DMS114 treated with DMSO at 0.1 percent for 48 hours (cell line): ENCODE data around the gene CCL17.
"Not testable (repeated sequence)": the region's sequence is repeated elsewhere in the genome, so short reads cannot be mapped to it uniquely, and the experiment has no call there.

Experiments used
- DNase-seq: peaks from one replicate; lab custom pipeline; 2025; ENCODE audit not compliant: unreplicated experiment; lab: John Stamatoyannopoulos, UW

Gene CCL17

GRCh38 chr16:57395026-57395425 lies 9.5 kb upstream of the CCL17 start:
- DNase-seq, result no peak

- no peak for DNase-seq
These were observed 7.8 kb upstream of the CCL17 start for GRCh38 chr16:57396786-57397185.

GRCh38 chr16:57397493-57397892 lies 7.1 kb upstream of the CCL17 start:
- DNase-seq, result not testable (repeated sequence)

- no peak for DNase-seq
These were observed 2.5 kb upstream of the CCL17 start for GRCh38 chr16:57401943-57402640.

- DNase-seq, result no peak
These were observed 530 bp downstream of the CCL17 start for GRCh38 chr16:57405097-57405496.

GRCh38 chr16:57406881-57407280 lies 2.3 kb downstream of the CCL17 start:
- DNase-seq, result no peak

- no peak for DNase-seq
These were observed 3.2 kb downstream of the CCL17 start for GRCh38 chr16:57407521-57408353.

- DNase-seq, result no peak
These were observed 4.5 kb downstream of the CCL17 start for GRCh38 chr16:57409065-57409464.

- DNase-seq, result no peak
These were observed 5.5 kb downstream of the CCL17 start for GRCh38 chr16:57409870-57410587.

- no peak for DNase-seq
These were observed 6.9 kb downstream of the CCL17 start for GRCh38 chr16:57411362-57411976.

GRCh38 chr16:57412584-57412983 lies 8.0 kb downstream of the CCL17 start:
- DNase-seq, result no peak

GRCh38 chr16:57413301-57413730 lies 8.7 kb downstream of the CCL17 start:
- no peak for DNase-seq

GRCh38 chr16:57413733-57414132 lies 9.2 kb downstream of the CCL17 start:
- no peak for DNase-seq

- no peak for DNase-seq
These were observed 11.5 kb downstream of the CCL17 start for GRCh38 chr16:57416084-57416483.

GRCh38 chr16:57419506-57419905 lies 14.9 kb downstream of the CCL17 start:
- no peak for DNase-seq

GRCh38 chr16:57422026-57422944 lies 17.7 kb downstream of the CCL17 start:
- peak; percentile 55 for DNase-seq

GRCh38 chr16:57423152-57423551 lies 18.6 kb downstream of the CCL17 start:
- DNase-seq, result no peak

- DNase-seq, result no peak
These were observed 20.0 kb downstream of the CCL17 start for GRCh38 chr16:57424583-57424982.

GRCh38 chr16:57426356-57426755 lies 21.8 kb downstream of the CCL17 start:
- DNase-seq, result no peak

- DNase-seq, result no peak
These were observed 22.7 kb downstream of the CCL17 start for GRCh38 chr16:57427307-57427706.
